SK-N-SH (cell line): Measurements from ENCODE around the gene ZP4. TPM values are rescaled to one million over a fixed set of nuclear protein-coding genes. Genes with fewer than 3 reads are reported as not detected.

Experiments used
- CTCF ChIA-PET: fragments of 300-600, 350-600 bp; formaldehyde crosslinking; extraction: SDS; loops from one replicate; lab custom pipeline; 2021; lab: Yijun Ruan, JAX
- POLR2A ChIA-PET: fragments of 350-600 bp; sonication (Branson Sonifier 250); formaldehyde crosslinking; extraction: SDS; loops from one replicate; lab custom pipeline; 2020; ENCODE audit warnings: antibody characterized with exemption, inconsistent platforms; lab: Yijun Ruan, JAX
- DNase-seq: peaks from one replicate; pipeline ENCODE4 v3.0.0; 2012
- H2AFZ ChIP-seq: fragments of 200-600 bp; sonication (generic); 2 replicates; pipeline ENCODE4 v1.8.1; 2016; ENCODE audit warnings: antibody characterized with exemption, mild to moderate bottlenecking, low read depth
- H3F3A ChIP-seq: fragments of 200-600 bp; sonication (generic); replicated peaks from 2 replicates; pipeline ENCODE3; 2016; ENCODE audit warnings: antibody characterized with exemption, mild to moderate bottlenecking; ENCODE audit not compliant: insufficient read depth
- H3K27ac ChIP-seq, 2 experiments: fragments of 200-500 bp in 1 of 2; fragments of 200-600 bp in 1 of 2; sonication (Bioruptor generic) in 1 of 2; sonication (generic), shearing (Covaris generic) in 1 of 2; 2 replicates each; pipeline versions ENCODE4 v1.5.1 to v1.6.1; 2014 to 2016; ENCODE audit warnings: low read depth in 2 of 2, inconsistent platforms in 1 of 2, low read length in 1 of 2, mild to moderate bottlenecking in 1 of 2, mixed read lengths in 1 of 2
- H3K27me3 ChIP-seq: fragments of 200-600 bp; sonication (generic), shearing (Covaris generic); 2 replicates; pipeline ENCODE4 v1.6.1; 2016; ENCODE audit warnings: mixed run types; ENCODE audit not compliant: insufficient read depth
- H3K36me3 ChIP-seq, 2 experiments: fragments of 200-500 bp in 1 of 2; fragments of 200-600 bp in 1 of 2; sonication (Bioruptor generic) in 1 of 2; sonication (generic) in 1 of 2; replicated peaks in 1 of 2; 2 replicates each; pipeline versions ENCODE3 to v1.5.1; 2014 to 2016; ENCODE audit warnings: low read length in 1 of 2, mild to moderate bottlenecking in 1 of 2; ENCODE audit not compliant: insufficient read depth in 2 of 2, control insufficient read depth in 1 of 2
- H3K4me1 ChIP-seq, 2 experiments: fragments of 200-500 bp in 1 of 2; fragments of 200-600 bp in 1 of 2; sonication (Bioruptor generic) in 1 of 2; sonication (generic), shearing (Covaris generic) in 1 of 2; 2 replicates each; pipeline versions ENCODE4 v1.5.1 to v1.6.1; 2014 to 2016; ENCODE audit warnings: low read depth in 1 of 2, low read length in 1 of 2, mixed run types in 1 of 2; ENCODE audit not compliant: insufficient read depth in 2 of 2, control insufficient read depth in 1 of 2
- H3K4me2 ChIP-seq: fragments of 200-600 bp; sonication (generic), shearing (Covaris generic); 2 replicates; pipeline ENCODE4 v1.6.1; 2017; ENCODE audit warnings: mixed run types
- H3K4me3 ChIP-seq, 2 experiments: fragments of 200-500 bp in 1 of 2; fragments of 200-600 bp in 1 of 2; sonication (Bioruptor generic) in 1 of 2; sonication (generic), shearing (Covaris generic) in 1 of 2; 2 replicates each; pipeline versions ENCODE4 v1.5.1 to v1.8.1; 2014 to 2016; ENCODE audit warnings: low read depth in 2 of 2, inconsistent platforms in 1 of 2, low read length in 1 of 2, mild to moderate bottlenecking in 1 of 2, mixed read lengths in 1 of 2, moderate library complexity in 1 of 2
- H3K79me2 ChIP-seq: fragments of 200-600 bp; sonication (generic); 2 replicates; pipeline ENCODE4 v1.8.1; 2017; ENCODE audit warnings: mild to moderate bottlenecking; ENCODE audit not compliant: insufficient read depth
- H3K9ac ChIP-seq: fragments of 200-600 bp; sonication (generic); 2 replicates; pipeline ENCODE4 v1.6.1; 2017; ENCODE audit warnings: mixed run types
- H3K9me2 ChIP-seq: fragments of 200-600 bp; sonication (generic); 2 replicates; pipeline ENCODE4 v1.6.1; 2017; ENCODE audit warnings: mixed run types
- H3K9me3 ChIP-seq: fragments of 200-600 bp; sonication (generic); 2 replicates; pipeline ENCODE4 v1.6.1; 2017; ENCODE audit warnings: mixed run types, mild to moderate bottlenecking, moderate library complexity
- H4K20me1 ChIP-seq: fragments of 200-600 bp; sonication (generic); 2 replicates; pipeline ENCODE4 v1.6.1; 2017; ENCODE audit warnings: mild to moderate bottlenecking, mixed run types; ENCODE audit not compliant: insufficient read depth
- CTCF ChIP-seq: fragments of 200-600 bp; sonication (generic); IDR thresholded peaks from 2 replicates; pipeline ENCODE4 v1.6.1; 2017; ENCODE audit warnings: antibody characterized with exemption, mild to moderate bottlenecking, moderate library complexity
- EP300 ChIP-seq, 2 experiments: IDR thresholded peaks; 2 replicates each; pipeline versions ENCODE4 v1.4.0 to v1.6.1; 2012; ENCODE audit warnings: borderline replicate concordance in 1 of 2, low read depth in 1 of 2, low read length in 1 of 2
- EZH2phosphoT487 ChIP-seq: fragments of 200-600 bp; sonication (generic); IDR thresholded peaks from 2 replicates; pipeline ENCODE4 v1.6.1; 2017; ENCODE audit warnings: low read depth, mixed run types, mild to moderate bottlenecking, antibody characterized with exemption, moderate library complexity, borderline replicate concordance
- FOXJ3 ChIP-seq: sonication (generic); formaldehyde crosslinking; IDR thresholded peaks from 2 replicates; pipeline ENCODE4 v1.5.1; 2020; ENCODE audit warnings: mild to moderate bottlenecking, missing genetic modification reagents
- FOXM1 ChIP-seq: IDR thresholded peaks from 2 replicates; pipeline ENCODE4 v1.4.0; 2012; ENCODE audit warnings: low read depth, mild to moderate bottlenecking
- GABPA ChIP-seq: IDR thresholded peaks from 2 replicates; pipeline ENCODE4 v1.4.0; 2012; ENCODE audit warnings: low read depth, mild to moderate bottlenecking
- JUND ChIP-seq: IDR thresholded peaks from 2 replicates; pipeline ENCODE4 v1.4.0; 2012
- MEF2A ChIP-seq: IDR thresholded peaks from 2 replicates; pipeline ENCODE4 v1.4.0; 2012; ENCODE audit warnings: low read depth, borderline replicate concordance
- NRF1 ChIP-seq: IDR thresholded peaks from 2 replicates; pipeline ENCODE4 v1.6.1; 2012; ENCODE audit warnings: low read depth, mild to moderate bottlenecking, low read length
- RAD21 ChIP-seq: IDR thresholded peaks from 2 replicates; pipeline ENCODE4 v1.6.1; 2012; ENCODE audit warnings: mild to moderate bottlenecking, low read length
- RCOR1 ChIP-seq: fragments of 150-350 bp; IDR thresholded peaks from 2 replicates; pipeline ENCODE4 v1.6.1; 2017; ENCODE audit warnings: antibody characterized with exemption, low read length
- REST ChIP-seq: IDR thresholded peaks from 2 replicates; pipeline ENCODE4 v1.6.1; 2012; ENCODE audit warnings: mild to moderate bottlenecking, low read depth, low read length, moderate library complexity
- RFX5 ChIP-seq: IDR thresholded peaks from 2 replicates; pipeline ENCODE4 v1.6.1; 2012; ENCODE audit warnings: mild to moderate bottlenecking, improper control_type of control experiment, low read length
- RXRA ChIP-seq: IDR thresholded peaks from 2 replicates; pipeline ENCODE4 v1.4.0; 2012; ENCODE audit warnings: low read depth, mild to moderate bottlenecking, borderline replicate concordance
- SIN3A ChIP-seq: IDR thresholded peaks from 2 replicates; pipeline ENCODE4 v1.6.1; 2012; ENCODE audit warnings: low read depth, mild to moderate bottlenecking, low read length, moderate library complexity, borderline replicate concordance
- TAF1 ChIP-seq: IDR thresholded peaks from 2 replicates; pipeline ENCODE4 v1.6.1; 2012; ENCODE audit warnings: low read depth, mild to moderate bottlenecking, low read length, moderate library complexity, borderline replicate concordance
- TEAD4 ChIP-seq: IDR thresholded peaks from 2 replicates; pipeline ENCODE4 v1.4.0; 2012; ENCODE audit warnings: mild to moderate bottlenecking, borderline replicate concordance; ENCODE audit not compliant: insufficient read depth
- USF2 ChIP-seq: fragments of 150-350 bp; IDR thresholded peaks from 2 replicates; pipeline ENCODE4 v1.6.1; 2017; ENCODE audit warnings: antibody characterized with exemption, low read length, low read depth, borderline replicate concordance
- YY1 ChIP-seq: IDR thresholded peaks from 2 replicates; pipeline ENCODE4 v1.4.0; 2012; ENCODE audit warnings: low read depth, mild to moderate bottlenecking
- WGBS: methylation state at CpG from one replicate; pipeline ENCODE4 v1.1.6; 2017; ENCODE audit warnings: low lambda C conversion rate; 5-methylcytosine and 5-hydroxymethylcytosine counted together
- polyA plus RNA-seq, 3 experiments: library from polyadenylated mRNA; depleted of rRNA; stranded (reverse); fragments of >200 nt; gene quantifications; 2 replicates each; pipeline ENCODE4 v1.2.3, GENCODE V29; 2012

The ZP4 gene
- polyA plus RNA-seq, 1 of the 3 experiments (the other 2 are of a cell fraction): not detected

GRCh38 chr1:237903961-237904360 lies 13.2 kb upstream of the ZP4 start:
- H3K4me3 ChIP-seq: no peak overlapping the region
- no peak for DNase-seq
- no peaks in the 10 kb centered on the region for H3K27me3 ChIP-seq
- peaks cover 0 to 4% of the 10 kb centered on the region in 2 experiments; a peak in 1 of 4 replicates for H3K4me1 ChIP-seq
- no peak overlapping the region for H3K4me2 ChIP-seq
- no peak overlapping the region for H3K9ac ChIP-seq
- no peaks in the 10 kb centered on the region for H3F3A ChIP-seq
- CTCF ChIA-PET: no interaction called here
- H4K20me1 ChIP-seq: no peaks in the 10 kb centered on the region
- TF ChIP-seq RAD21 (no peak), YY1 (no peak), FOXM1 (no peak), FOXJ3 (CRISPR knock-in tag) (no peak), EZH2phosphoT487 (no peak), RXRA (no peak), TAF1 (no peak), RFX5 (no peak), MEF2A (no peak), EP300 (IDR thresholded peaks at IDR 0.05; ENCODE audit: borderline replicate concordance in 1 of 2, low read depth in 1 of 2, low read length in 1 of 2) (no peak), GABPA (no peak), CTCF (no peak), REST (no peak), RCOR1 (no peak), NRF1 (no peak), SIN3A (no peak), USF2 (no peak), JUND (no peak), TEAD4 (no peak)
- H2AFZ ChIP-seq: no peak overlapping the region
- no peaks in the 10 kb centered on the region for H3K79me2 ChIP-seq
- no peaks in the 10 kb centered on the region for H3K36me3 ChIP-seq
- H3K9me3 ChIP-seq: no peaks in the 10 kb centered on the region
- POLR2A ChIA-PET: no interaction called here
- WGBS: 61% methylated on average over 2 of the region's 2 CpGs
- no peak overlapping the region for H3K27ac ChIP-seq
- H3K9me2 ChIP-seq: no peaks in the 10 kb centered on the region
